HepG2 (cell line): ENCODE data around the gene CLIC1. TPM values are rescaled to one million over a fixed set of nuclear protein-coding genes. Genes with fewer than 3 reads are reported as not detected.

Experiments
- ATAC-seq: fragments of 200-7000 bp; cut with Tn5 transposase; 3 replicates; pipeline ENCODE4 v1.9.1; 2020; ENCODE audit warnings: mild to moderate bottlenecking, moderate library complexity
- BruUV-seq: library from RNA; stranded (reverse); fragments of 400-500 nt; replicated peaks from 2 replicates; lab custom pipeline; 2021; lab: Mats Ljungman, UMichigan
- CTCF ChIA-PET: fragments of 300-600 bp; formaldehyde crosslinking; extraction: SDS; loops from one replicate; lab custom pipeline; 2021; ENCODE audit warnings: low total read pairs, inconsistent platforms, low intra/inter-chr PET ratio; lab: Yijun Ruan, JAX
- POLR2A ChIA-PET: fragments of 350-600 bp; sonication (Branson Sonifier 250); formaldehyde crosslinking; loops from one replicate; lab custom pipeline; 2020; ENCODE audit warnings: antibody characterized with exemption, inconsistent platforms; lab: Yijun Ruan, JAX
- DNase-seq: peaks from one replicate; pipeline ENCODE4 v3.0.0-alpha.2; 2015; ENCODE audit warnings: low spot score
- FAIRE-seq: peaks from 3 replicates; lab custom pipeline; 2011; peaks lifted over from hg19 to GRCh38; lab: Jason Lieb, UNC
- H2AFZ ChIP-seq: one replicate; pipeline ENCODE4 v1.6.1; 2011; ENCODE audit warnings: low read length, inconsistent platforms
- H3K27ac ChIP-seq: fragments of 300-600 bp; 3 replicates; pipeline ENCODE4 v1.8.0; 2011; ENCODE audit warnings: mixed run types, mild to moderate bottlenecking, mixed read lengths, low read length, inconsistent platforms; ENCODE audit not compliant: insufficient read depth; ENCODE audit errors: extremely low read length
- H3K27me3 ChIP-seq, 2 experiments: fragments of 200-600 bp in 1 of 2; 2 replicates in 1 of 2; 3 replicates in 1 of 2; pipeline versions ENCODE4 v1.6.0 to v1.8.0; 2011; ENCODE audit warnings: low read length in 2 of 2, mild to moderate bottlenecking in 2 of 2, moderate library complexity in 2 of 2, inconsistent platforms in 1 of 2; ENCODE audit not compliant: insufficient read depth in 2 of 2, control insufficient read depth in 1 of 2
- H3K36me3 ChIP-seq, 2 experiments: fragments of 200-600 bp in 1 of 2; replicated peaks in 1 of 2; 2 replicates in 1 of 2; 3 replicates in 1 of 2; pipeline versions ENCODE4 v1.5.1 to v1.8.0; 2011; ENCODE audit warnings: low read length in 2 of 2, inconsistent platforms in 1 of 2; ENCODE audit not compliant: insufficient read depth in 2 of 2, control insufficient read depth in 1 of 2
- H3K4me1 ChIP-seq: 2 replicates; pipeline ENCODE4 v1.5.1; 2012; ENCODE audit warnings: low read length, inconsistent platforms; ENCODE audit not compliant: insufficient read depth
- H3K4me2 ChIP-seq: 2 replicates; pipeline ENCODE4 v1.6.0; 2011; ENCODE audit warnings: low read depth, low read length, inconsistent platforms
- H3K4me3 ChIP-seq, 3 experiments: fragments of 200-600 bp in 1 of 3; sonication (generic), shearing (Covaris generic) in 1 of 3; replicated peaks in 1 of 3; 2 replicates each; pipeline ENCODE4 v1.5.1; 2011 to 2016; ENCODE audit warnings: low read length in 3 of 3, inconsistent platforms in 2 of 3, low read depth in 2 of 3, mild to moderate bottlenecking in 2 of 3, control low read depth in 1 of 3, mixed read lengths in 1 of 3; ENCODE audit not compliant: insufficient read depth in 1 of 3
- H3K79me2 ChIP-seq: one replicate; pipeline ENCODE4 v1.6.1; 2011; ENCODE audit warnings: low read length, inconsistent platforms; ENCODE audit not compliant: insufficient read depth
- H3K9ac ChIP-seq: 2 replicates; pipeline ENCODE4 v1.6.0; 2011; ENCODE audit warnings: mild to moderate bottlenecking, low read depth, low read length, inconsistent platforms; ENCODE audit not compliant: insufficient read depth
- H3K9me3 ChIP-seq: 2 replicates; pipeline ENCODE4 v1.5.1; 2012; ENCODE audit warnings: mild to moderate bottlenecking, low read length
- H4K20me1 ChIP-seq: 2 replicates; pipeline ENCODE4 v1.6.0; 2011; ENCODE audit warnings: inconsistent platforms, mild to moderate bottlenecking, low read length, moderate library complexity; ENCODE audit not compliant: insufficient read depth
- CHD4 ChIP-seq: fragments of 200-600 bp; sonication (generic); IDR thresholded peaks from 2 replicates; pipeline ENCODE4 v1.7.0; 2017; ENCODE audit warnings: mild to moderate bottlenecking, low read length, borderline replicate concordance
- KAT8 ChIP-seq: IDR thresholded peaks from 2 replicates; pipeline ENCODE4 v1.6.1; 2016; ENCODE audit warnings: missing genetic modification reagents, missing compliant biosample characterization
- PRMT3 ChIP-seq: sonication (generic); formaldehyde crosslinking; IDR thresholded peaks from 2 replicates; pipeline ENCODE4 v1.8.1; 2022; ENCODE audit warnings: low read depth, mild to moderate bottlenecking, moderate library complexity, missing genetic modification reagents, borderline replicate concordance
- ZNF230 ChIP-seq: sonication (generic); formaldehyde crosslinking; IDR thresholded peaks from 2 replicates; pipeline ENCODE4 v1.4.0; 2020; ENCODE audit warnings: mild to moderate bottlenecking, missing genetic modification reagents
- ZNF703 ChIP-seq: sonication (generic); formaldehyde crosslinking; IDR thresholded peaks from 2 replicates; pipeline ENCODE4 v1.5.1; 2020; ENCODE audit warnings: missing genetic modification reagents, mild to moderate bottlenecking, moderate library complexity, borderline replicate concordance
- ZNF704 ChIP-seq: sonication (generic); formaldehyde crosslinking; IDR thresholded peaks from 2 replicates; pipeline ENCODE4 v1.8.1; 2023; ENCODE audit warnings: mild to moderate bottlenecking, inconsistent platforms, moderate library complexity, missing genetic modification reagents, borderline replicate concordance
- ZNF788 ChIP-seq: sonication (generic); formaldehyde crosslinking; IDR thresholded peaks from 2 replicates; pipeline ENCODE4 v1.5.0; 2020; ENCODE audit warnings: mild to moderate bottlenecking, missing genetic modification reagents, borderline replicate concordance
- ZNF816 ChIP-seq: sonication (generic); formaldehyde crosslinking; IDR thresholded peaks from 2 replicates; pipeline ENCODE4 v1.8.0; 2022; ENCODE audit warnings: missing genetic modification reagents, mild to moderate bottlenecking, borderline replicate concordance
- ZNF878 ChIP-seq: sonication (generic); formaldehyde crosslinking; IDR thresholded peaks from 2 replicates; pipeline ENCODE4 v1.8.1; 2023; ENCODE audit warnings: mild to moderate bottlenecking, missing genetic modification reagents, moderate library complexity
- WGBS: methylation state at CpG from one replicate; pipeline ENCODE4 v1.1.6; 2017; ENCODE audit warnings: low lambda C conversion rate; 5-methylcytosine and 5-hydroxymethylcytosine counted together
- in situ Hi-C: cut with HindIII; loops from 2 replicates; pipeline ENCODE4 v1.10.0; 2017; ENCODE audit warnings: low pct_unique_long_range_greater_than_20kb; ENCODE audit not compliant: extremely low pct_ligation_motif_present
- intact Hi-C: fragments of 100-400 bp; cut with micrococcal nuclease; formaldehyde crosslinking; loops from one replicate; pipeline ENCODE4 v1.10.0; 2022; ENCODE audit not compliant: unreplicated experiment
- polyA plus RNA-seq, 8 experiments: library from polyadenylated mRNA; depleted of rRNA in 3 of 8; stranded (reverse) in 7 of 8; unstranded in 1 of 8; fragments of >200 nt; fragmentation: Illumina TruSeq in 4 of 8; extraction: Trizol in 4 of 8; gene quantifications; 2 replicates each; pipeline versions ENCODE4 v1.2.1 to v1.2.3, GENCODE V29; 2011 to 2016; ENCODE audit warnings: low read depth in 4 of 8, missing spikeins in 1 of 8, mixed read lengths in 1 of 8; ENCODE audit not compliant: insufficient read depth in 1 of 8
- total RNA-seq, 5 experiments: library from RNA; depleted of rRNA; stranded (reverse); fragments of >200 nt; fragmentation: Illumina TruSeq; extraction: Trizol; gene quantifications; 2 replicates each; pipeline ENCODE4 v1.2.3, GENCODE V29; 2016; ENCODE audit warnings: low read depth in 1 of 5
- TF ChIP-seq, protein P1 (sequence below): sonication (generic); formaldehyde crosslinking; IDR thresholded peaks from 2 replicates; pipeline ENCODE4 v1.5.0; 2020; ENCODE audit warnings: missing genetic modification reagents
- TF ChIP-seq, protein P2 (sequence below): sonication (generic); formaldehyde crosslinking; IDR thresholded peaks from 2 replicates; pipeline ENCODE4 v1.8.1; 2023; ENCODE audit warnings: mild to moderate bottlenecking, missing genetic modification reagents
- TF ChIP-seq, protein P3 (sequence below): sonication (generic); formaldehyde crosslinking; IDR thresholded peaks from 2 replicates; pipeline ENCODE4 v1.4.0; 2020; ENCODE audit warnings: mild to moderate bottlenecking, missing genetic modification reagents

The CLIC1 gene
- total and polyA plus RNA-seq, 2 of the 13 experiments (the other 11 are each of a cell fraction or from before 2014, with no cell fraction given): 602 to 891 TPM

GRCh38 chr6:31771992-31772358 lies 35.6 kb upstream of the CLIC1 start:
- ChIA-PET POLR2A (interaction anchor here (0.6 to 9.0 kb wide), 6 partner anchors 34 to 226 kb away, joined by 3 to 279 read pairs (median 34); partner anchors contain the start of genes ATP6V1G2, CLIC1, DDAH2 and HSPA1B), CTCF (interaction anchor here (1.5 to 1.6 kb wide), 2 partner anchors 42 to 58 kb away, joined by 7 to 16 read pairs; partner anchors contain the start of gene DDAH2)
- Histone ChIP-seq H3K27me3 (no peaks in the 10 kb centered on the region), H3K4me2 (no peak overlapping the region), H3K79me2 (no peaks in the 10 kb centered on the region), H3K27ac (no peak overlapping the region), H2AFZ (no peak overlapping the region), H3K9ac (no peak overlapping the region), H4K20me1 (no peaks in the 10 kb centered on the region), H3K4me1 (peaks cover 51% of the 10 kb centered on the region), H3K4me3 (no peak overlapping the region), H3K9me3 (no peaks in the 10 kb centered on the region), H3K36me3 (no peaks in the 10 kb centered on the region)
- no TSS peak for BruUV-seq
- TF ChIP-seq ZNF816: no peak
- DNase-seq (no peak), ATAC-seq (no peak), FAIRE-seq (no peak)
- in situ Hi-C loops (loop anchor here (5.0 kb wide), 1 partner anchor 60 kb away; no protein-coding TSS in a partner anchor), intact Hi-C loops (loop anchor here (1.0 to 10.0 kb wide), 3 partner anchors 58 to 153 kb away; partner anchors contain the start of genes C2 and NEU1)
- whole genome bisulfite sequencing: 83% methylated on average over 4 of the region's 4 CpGs

DNA sequence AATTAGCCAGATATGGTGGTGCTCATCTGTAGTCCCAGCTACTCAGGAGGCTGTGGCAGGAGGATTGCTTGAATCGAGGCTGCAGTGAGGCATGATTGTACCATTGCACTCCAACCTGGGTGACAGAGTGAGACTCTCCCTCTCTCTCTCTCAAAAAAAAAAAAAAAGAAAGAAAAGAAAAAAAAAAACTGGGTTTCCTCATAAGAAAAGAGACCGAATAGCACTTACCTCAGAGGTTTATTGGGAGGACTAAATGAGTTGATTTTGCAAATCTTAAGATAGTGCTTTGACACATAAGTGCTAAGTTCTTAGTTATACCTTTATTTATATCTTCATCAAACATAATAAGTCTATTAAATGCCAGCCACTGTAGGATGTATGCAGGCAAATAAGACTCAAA lies 34.5 kb upstream of the CLIC1 start:
- Histone ChIP-seq H3K27me3 (no peaks in the 10 kb centered on the region), H3K27ac (no peak overlapping the region), H4K20me1 (no peaks in the 10 kb centered on the region), H2AFZ (no peak overlapping the region), H3K79me2 (no peaks in the 10 kb centered on the region), H3K4me1 (peaks cover 49% of the 10 kb centered on the region), H3K36me3 (no peaks in the 10 kb centered on the region), H3K4me3 (no peak overlapping the region), H3K9me3 (no peaks in the 10 kb centered on the region), H3K9ac (no peak overlapping the region), H3K4me2 (no peak overlapping the region)
- BruUV-seq: no TSS peak
- intact Hi-C loops (loop anchor here (10.0 kb wide), 1 partner anchor 154 kb away; the partner anchor contains the start of gene C2), in situ Hi-C loops (loop anchor here (5.0 kb wide), 1 partner anchor 61 kb away; no protein-coding TSS in a partner anchor)
- FAIRE-seq (no peak), ATAC-seq (no peak), DNase-seq (no peak)
- ChIA-PET CTCF (interaction anchor here (1.4 to 3.8 kb wide), 3 partner anchors 37 to 89 kb away, joined by 3 to 74 read pairs (median 30); partner anchors contain the start of genes DDAH2 and LY6G5C), POLR2A (interaction anchor here (0.9 to 9.0 kb wide), 7 partner anchors 8 to 68 kb away, joined by 3 to 279 read pairs (median 9); partner anchors contain the start of genes ABHD16A, CLIC1, DDAH2 and HSPA1B)
- 75% methylated on average over 2 of the region's 2 CpGs for WGBS
- TF ChIP-seq ZNF788 (CRISPR knock-in tag) (no peak), ZNF704 (CRISPR knock-in tag) (no peak), ZNF703 (CRISPR knock-in tag) (no peak), CHD4 (no peak), KAT8 (no peak), ZNF230 (CRISPR knock-in tag) (no peak), PRMT3 (no peak), ZNF878 (CRISPR knock-in tag) (no peak)
- TF ChIP-seq, protein P1, sequence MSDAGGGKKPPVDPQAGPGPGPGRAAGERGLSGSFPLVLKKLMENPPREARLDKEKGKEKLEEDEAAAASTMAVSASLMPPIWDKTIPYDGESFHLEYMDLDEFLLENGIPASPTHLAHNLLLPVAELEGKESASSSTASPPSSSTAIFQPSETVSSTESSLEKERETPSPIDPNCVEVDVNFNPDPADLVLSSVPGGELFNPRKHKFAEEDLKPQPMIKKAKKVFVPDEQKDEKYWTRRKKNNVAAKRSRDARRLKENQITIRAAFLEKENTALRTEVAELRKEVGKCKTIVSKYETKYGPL (CRISPR knock-in tag): no peak
- TF ChIP-seq, protein P2, sequence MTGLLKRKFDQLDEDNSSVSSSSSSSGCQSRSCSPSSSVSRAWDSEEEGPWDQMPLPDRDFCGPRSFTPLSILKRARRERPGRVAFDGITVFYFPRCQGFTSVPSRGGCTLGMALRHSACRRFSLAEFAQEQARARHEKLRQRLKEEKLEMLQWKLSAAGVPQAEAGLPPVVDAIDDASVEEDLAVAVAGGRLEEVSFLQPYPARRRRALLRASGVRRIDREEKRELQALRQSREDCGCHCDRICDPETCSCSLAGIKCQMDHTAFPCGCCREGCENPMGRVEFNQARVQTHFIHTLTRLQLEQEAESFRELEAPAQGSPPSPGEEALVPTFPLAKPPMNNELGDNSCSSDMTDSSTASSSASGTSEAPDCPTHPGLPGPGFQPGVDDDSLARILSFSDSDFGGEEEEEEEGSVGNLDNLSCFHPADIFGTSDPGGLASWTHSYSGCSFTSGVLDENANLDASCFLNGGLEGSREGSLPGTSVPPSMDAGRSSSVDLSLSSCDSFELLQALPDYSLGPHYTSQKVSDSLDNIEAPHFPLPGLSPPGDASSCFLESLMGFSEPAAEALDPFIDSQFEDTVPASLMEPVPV: no peak
- TF ChIP-seq, protein P3, sequence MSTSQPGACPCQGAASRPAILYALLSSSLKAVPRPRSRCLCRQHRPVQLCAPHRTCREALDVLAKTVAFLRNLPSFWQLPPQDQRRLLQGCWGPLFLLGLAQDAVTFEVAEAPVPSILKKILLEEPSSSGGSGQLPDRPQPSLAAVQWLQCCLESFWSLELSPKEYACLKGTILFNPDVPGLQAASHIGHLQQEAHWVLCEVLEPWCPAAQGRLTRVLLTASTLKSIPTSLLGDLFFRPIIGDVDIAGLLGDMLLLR (CRISPR knock-in tag): no peak
